ENCODE measurements around the gene COBLL1.

DNA sequence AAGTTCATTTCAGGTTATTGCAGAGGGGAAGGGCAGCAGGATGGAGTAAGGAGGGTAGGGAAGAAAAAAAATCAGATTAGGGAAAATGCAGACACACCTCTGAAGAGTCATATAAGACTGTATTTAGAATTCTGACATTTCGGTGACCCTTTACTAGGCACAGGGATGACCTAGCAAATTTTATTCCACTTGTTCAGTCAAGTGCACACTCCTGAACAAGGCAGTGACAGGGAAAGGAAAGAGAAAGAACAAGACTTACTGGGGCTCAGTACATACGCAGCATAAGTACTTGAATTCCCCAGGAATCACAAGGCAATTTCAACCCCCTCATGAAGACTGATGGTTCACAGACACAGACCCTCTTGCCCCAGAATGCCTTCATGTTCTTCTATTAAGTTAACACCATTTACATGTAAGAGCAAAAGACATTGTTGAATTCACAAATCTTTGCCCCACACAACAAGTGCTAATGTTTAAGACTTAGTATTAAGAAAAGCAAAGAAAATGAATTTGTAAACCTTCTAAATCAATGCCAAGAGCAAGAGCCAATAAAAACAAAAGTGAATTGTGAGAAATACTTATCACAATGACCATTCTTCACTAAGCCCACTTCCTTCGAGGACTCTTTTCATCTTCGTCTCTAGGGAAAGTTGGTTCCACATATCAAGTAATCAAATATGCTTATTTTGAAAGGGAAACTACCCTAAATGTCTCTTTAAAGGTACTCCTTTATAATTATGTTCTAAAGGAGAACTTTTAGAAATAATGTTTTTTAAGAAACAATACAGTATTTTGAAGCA is 47.0 kb downstream of the COBLL1 start:
- TF ChIP-seq CTCF (IDR thresholded peaks at IDR 0.05; ENCODE audit: borderline replicate concordance, extremely low read depth, low read length, poor library complexity, severe bottlenecking) (no peak), EZH2 (IDR thresholded peaks at IDR 0.05; ENCODE audit: borderline replicate concordance, low read depth, low read length, severe bottlenecking) (no peak)

Data from DND-41 (cell line).